T47D (cell line): ENCODE data around the gene UBB.

ENCODE experiments used
- DNase-seq, 2 experiments: peaks; one replicate each; pipeline versions ENCODE4 v3.0.0 to v3.0.0-alpha.2; 2011 to 2012; ENCODE audit warnings: low read depth in 1 of 2, low spot score in 1 of 2
- JUND ChIP-seq: IDR thresholded peaks from 2 replicates; pipeline ENCODE4 v1.6.1; 2012; ENCODE audit warnings: low read depth
- in situ Hi-C: cut with HindIII; loops from 2 replicates; pipeline ENCODE4 v1.10.0; 2016; ENCODE audit warnings: low sequenced_read_pairs, low pct_unique_long_range_greater_than_20kb

UBB gene

DNA sequence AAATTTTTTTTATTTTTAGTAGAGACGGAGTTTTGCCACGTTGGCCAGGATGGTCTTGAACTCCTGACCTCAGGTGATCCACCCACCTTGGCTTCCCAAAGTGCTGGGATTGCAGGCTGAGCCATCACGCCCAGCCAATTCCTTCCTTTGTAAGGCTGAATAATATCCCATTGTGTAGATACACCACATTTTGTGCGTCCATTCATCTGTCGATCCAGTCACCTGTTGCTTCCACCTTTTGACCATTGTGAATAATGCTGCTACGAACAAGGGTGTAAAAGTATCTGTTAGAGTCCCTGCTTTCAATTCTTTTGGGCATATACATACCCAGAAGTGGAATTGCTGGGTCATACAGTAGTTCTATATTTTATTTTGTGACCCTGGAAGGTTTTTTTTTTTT is 49.8 kb downstream of the UBB start:
- in situ Hi-C loops = no loop called here
- TF ChIP-seq JUND = no peak
- no peak for DNase-seq

DNA sequence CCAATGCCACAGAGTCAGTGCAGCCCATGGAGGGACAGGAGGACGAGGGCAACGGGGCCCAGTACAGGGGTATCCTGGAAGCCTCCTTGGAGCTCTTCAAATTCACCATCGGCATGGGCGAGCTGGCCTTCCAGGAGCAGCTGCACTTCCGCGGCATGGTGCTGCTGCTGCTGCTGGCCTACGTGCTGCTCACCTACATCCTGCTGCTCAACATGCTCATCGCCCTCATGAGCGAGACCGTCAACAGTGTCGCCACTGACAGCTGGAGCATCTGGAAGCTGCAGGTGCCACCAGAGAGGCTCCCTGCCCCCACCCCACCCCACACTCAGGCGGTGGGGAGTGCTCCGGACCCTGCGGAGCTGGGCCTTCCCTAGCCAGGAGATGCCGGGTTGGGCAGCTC is 51.1 kb downstream of the UBB start:
- DNase-seq = no peak
- in situ Hi-C loops = no loop called here
- no peak for TF ChIP-seq JUND
